Immature natural killer cell (primary cell): ENCODE measurements around the gene MXD1. TPM values are rescaled to one million over a fixed set of nuclear protein-coding genes. Genes with fewer than 3 reads are reported as not detected.

Experiments used
- DNase-seq, 3 donors: peaks; one replicate each; pipeline ENCODE4 v3.0.0; 2022; ENCODE audit warnings: mixed read lengths in 1 of 3
- H3K27ac Mint-ChIP-seq, 6 donors: one replicate each; pipeline ENCODE4 v1.8.0; 2020; ENCODE audit warnings: mixed read lengths in 6 of 6, mild to moderate bottlenecking in 5 of 6, inconsistent platforms in 4 of 6, moderate library complexity in 3 of 6
- H3K27me3 Mint-ChIP-seq, 3 donors: one replicate each; pipeline ENCODE4 v1.8.0; 2020 to 2021; ENCODE audit warnings: low read depth in 3 of 3, mild to moderate bottlenecking in 3 of 3, mixed read lengths in 3 of 3, moderate library complexity in 3 of 3, inconsistent platforms in 1 of 3
- H3K36me3 Mint-ChIP-seq, 3 donors: one replicate each; pipeline ENCODE4 v1.8.0; 2020; ENCODE audit warnings: mixed read lengths in 3 of 3, inconsistent platforms in 2 of 3, mild to moderate bottlenecking in 2 of 3
- H3K4me1 Mint-ChIP-seq, 2 donors: one replicate each; pipeline ENCODE4 v1.8.0; 2020; ENCODE audit warnings: inconsistent platforms in 2 of 2, mild to moderate bottlenecking in 2 of 2, mixed read lengths in 2 of 2, moderate library complexity in 1 of 2
- H3K4me3 Mint-ChIP-seq, 5 donors: one replicate each; pipeline ENCODE4 v1.8.0; 2020; ENCODE audit warnings: mild to moderate bottlenecking in 5 of 5, mixed read lengths in 5 of 5, inconsistent platforms in 3 of 5, moderate library complexity in 3 of 5
- H3K9me3 Mint-ChIP-seq, 6 donors: one replicate each; pipeline ENCODE4 v1.8.0; 2020; ENCODE audit warnings: mild to moderate bottlenecking in 6 of 6, mixed read lengths in 6 of 6, inconsistent platforms in 4 of 6, moderate library complexity in 3 of 6
- polyA plus RNA-seq, 3 donors: library from polyadenylated mRNA; unstranded; fragments of 300-500 nt; fragmentation: Illumina TruSeq; gene quantifications; one replicate each; pipeline ENCODE4 v1.2.3, GENCODE V29; 2021

MXD1 gene
- polyA plus RNA-seq, 3 donors from 2014 or later, result 10.6 to 22.9 (median 18.6) TPM

DNA sequence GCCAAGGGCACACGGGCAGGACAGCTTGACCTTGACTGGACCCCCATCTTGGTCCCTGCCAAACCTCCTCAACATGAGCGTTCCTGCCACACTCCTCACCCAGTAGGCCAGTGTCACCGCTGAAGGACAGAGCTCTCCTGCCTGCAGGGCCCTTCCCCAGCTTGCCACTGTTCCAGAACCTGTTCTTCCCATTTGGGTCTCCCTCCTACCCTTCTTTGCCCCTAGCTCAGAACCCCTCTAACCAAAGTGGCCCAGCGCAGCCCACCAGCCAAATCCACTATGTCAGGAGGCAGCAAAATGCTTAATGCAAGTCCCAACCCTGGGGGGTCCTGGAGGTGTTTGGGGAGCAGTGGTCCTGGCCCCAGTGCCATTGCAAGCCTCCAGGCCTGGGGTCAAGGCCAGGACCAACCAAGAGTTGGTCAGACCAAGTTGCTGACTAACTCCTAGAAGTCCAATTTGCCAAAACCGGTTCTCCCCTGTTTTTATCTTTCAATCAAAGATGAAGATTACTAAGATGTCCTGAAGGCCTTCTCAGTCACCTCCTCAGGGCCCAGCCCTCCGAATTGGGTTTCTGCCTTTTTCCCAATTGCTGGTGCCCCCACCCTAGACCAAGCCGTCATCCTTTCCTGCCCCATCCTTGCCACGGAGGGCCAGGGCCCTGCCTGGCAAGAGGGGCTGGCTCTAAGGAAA is 51.0 kb downstream of the MXD1 start:
- no peaks in the 10 kb centered on the region for H3K36me3 Mint-ChIP-seq
- H3K27ac Mint-ChIP-seq, result no peak overlapping the region
- no peak for DNase-seq
- H3K9me3 Mint-ChIP-seq, result no peaks in the 10 kb centered on the region
- H3K4me1 Mint-ChIP-seq, result no peaks in the 10 kb centered on the region
- H3K27me3 Mint-ChIP-seq, result peaks cover 1 to 8% (median 2%) of the 10 kb centered on the region in 3 donors
- H3K4me3 Mint-ChIP-seq, result no peak overlapping the region

- H3K4me3 Mint-ChIP-seq, result no peak overlapping the region
- H3K27me3 Mint-ChIP-seq, result peaks cover 1 to 8% (median 1%) of the 10 kb centered on the region in 3 donors
- peak overlapping the region in 2 of 6 donors; percentile 12 to 51 for H3K27ac Mint-ChIP-seq
- H3K36me3 Mint-ChIP-seq, result no peaks in the 10 kb centered on the region
- H3K9me3 Mint-ChIP-seq, result no peaks in the 10 kb centered on the region
- DNase-seq, result no peak
- no peaks in the 10 kb centered on the region for H3K4me1 Mint-ChIP-seq
Observed at GRCh38 chr2:69966496-69966895, 51.6 kb downstream of the MXD1 start.

- Mint-ChIP-seq H3K4me1 (peaks cover 5 to 10% of the 10 kb centered on the region in 2 donors), H3K9me3 (no peaks in the 10 kb centered on the region), H3K36me3 (peaks cover 0 to 3% (median 0%) of the 10 kb centered on the region in 3 donors), H3K27me3 (peaks cover 0 to 8% (median 1%) of the 10 kb centered on the region in 3 donors), H3K27ac (peak overlapping the region in 1 of 6 donors; percentile 68), H3K4me3 (no peak overlapping the region)
- no peak for DNase-seq
Observed at GRCh38 chr2:69968609-69969008, 53.7 kb downstream of the MXD1 start.

GRCh38 chr2:69969126-69969983 is 54.4 kb downstream of the MXD1 start:
- Mint-ChIP-seq H3K27me3 (peaks cover 0 to 8% (median 1%) of the 10 kb centered on the region in 3 donors), H3K4me1 (peaks cover 5 to 12% of the 10 kb centered on the region in 2 donors), H3K9me3 (no peaks in the 10 kb centered on the region), H3K4me3 (no peak overlapping the region), H3K27ac (peak overlapping the region in 2 of 6 donors; percentile 22 to 68), H3K36me3 (peaks cover 0 to 3% (median 0%) of the 10 kb centered on the region in 3 donors)
- DNase-seq, result no peak

DNA sequence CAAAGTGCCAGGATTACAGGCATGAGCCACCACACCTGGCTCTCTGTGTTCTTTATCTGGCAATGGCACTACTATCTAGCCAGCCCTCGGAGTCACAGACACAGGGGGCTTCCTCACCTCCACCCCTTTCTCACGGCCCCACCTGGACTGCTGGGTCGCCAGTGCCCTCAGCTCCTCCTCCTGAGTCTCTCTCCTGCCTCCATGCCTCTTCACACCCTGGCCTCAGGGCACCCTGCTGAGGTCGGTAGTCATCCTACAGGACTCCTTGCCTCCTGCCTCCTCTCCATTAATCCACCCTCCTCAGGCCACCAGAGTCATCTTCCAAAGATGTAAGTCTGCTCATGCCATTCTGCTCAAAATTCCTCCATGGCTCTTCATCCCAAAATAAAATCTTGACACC is 55.1 kb downstream of the MXD1 start:
- Mint-ChIP-seq H3K27ac (peak overlapping the region in 1 of 6 donors; percentile 70), H3K36me3 (peaks cover 0 to 3% (median 0%) of the 10 kb centered on the region in 3 donors), H3K27me3 (peaks cover 0 to 7% (median 1%) of the 10 kb centered on the region in 3 donors), H3K4me1 (peaks cover 10 to 18% of the 10 kb centered on the region in 2 donors), H3K4me3 (no peak overlapping the region), H3K9me3 (no peaks in the 10 kb centered on the region)
- DNase-seq, result no peak

- Mint-ChIP-seq H3K27me3 (peaks cover 0 to 4% (median 1%) of the 10 kb centered on the region in 3 donors), H3K4me1 (peaks cover 20 to 35% of the 10 kb centered on the region in 2 donors), H3K9me3 (no peaks in the 10 kb centered on the region), H3K4me3 (no peak overlapping the region), H3K27ac (peak overlapping the region in 3 of 6 donors; percentile 53 to 67 (median 59)), H3K36me3 (peaks cover 0 to 3% (median 0%) of the 10 kb centered on the region in 3 donors)
- no peak for DNase-seq
Observed at GRCh38 chr2:69972822-69973221, 57.9 kb downstream of the MXD1 start.

DNA sequence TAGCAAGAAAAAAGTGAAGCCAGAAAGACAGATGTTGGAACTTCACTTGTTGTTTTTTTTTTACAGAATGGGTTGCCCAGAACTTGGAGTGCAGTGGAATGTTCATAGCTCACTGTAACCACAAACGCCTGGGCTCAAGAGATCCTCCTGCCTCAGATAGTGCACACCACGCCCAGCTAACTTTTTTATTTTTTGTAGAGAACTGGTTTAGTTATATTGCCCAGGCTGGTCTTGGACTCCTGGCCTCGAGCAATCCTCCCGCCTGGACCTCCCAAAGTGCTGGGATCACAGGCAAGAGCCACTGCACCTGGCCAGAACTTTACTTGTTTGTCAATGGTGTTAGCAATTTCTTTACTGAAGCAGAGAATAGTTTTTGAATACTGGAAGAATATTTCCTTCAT is 58.4 kb downstream of the MXD1 start:
- peaks cover 20 to 35% of the 10 kb centered on the region in 2 donors for H3K4me1 Mint-ChIP-seq
- no peak overlapping the region for H3K4me3 Mint-ChIP-seq
- H3K9me3 Mint-ChIP-seq, result no peaks in the 10 kb centered on the region
- H3K36me3 Mint-ChIP-seq, result peaks cover 0 to 3% (median 0%) of the 10 kb centered on the region in 3 donors
- DNase-seq, result no peak
- peaks cover 0 to 4% (median 1%) of the 10 kb centered on the region in 3 donors for H3K27me3 Mint-ChIP-seq
- H3K27ac Mint-ChIP-seq, result peak overlapping the region in 3 of 6 donors; percentile 12 to 66 (median 53)

- H3K4me3 Mint-ChIP-seq, result peak overlapping the region in 1 of 5 donors; percentile 24
- peak in 1 of 3 donors; percentile 6 for DNase-seq
- no peaks in the 10 kb centered on the region for H3K27me3 Mint-ChIP-seq
- peak overlapping the region in 3 of 6 donors; percentile 66 to 72 (median 68) for H3K27ac Mint-ChIP-seq
- peaks cover 20 to 35% of the 10 kb centered on the region in 2 donors for H3K4me1 Mint-ChIP-seq
- no peaks in the 10 kb centered on the region for H3K9me3 Mint-ChIP-seq
- H3K36me3 Mint-ChIP-seq, result peaks cover 0 to 3% (median 0%) of the 10 kb centered on the region in 3 donors
Observed at GRCh38 chr2:69975136-69975852, 60.4 kb downstream of the MXD1 start.

DNA sequence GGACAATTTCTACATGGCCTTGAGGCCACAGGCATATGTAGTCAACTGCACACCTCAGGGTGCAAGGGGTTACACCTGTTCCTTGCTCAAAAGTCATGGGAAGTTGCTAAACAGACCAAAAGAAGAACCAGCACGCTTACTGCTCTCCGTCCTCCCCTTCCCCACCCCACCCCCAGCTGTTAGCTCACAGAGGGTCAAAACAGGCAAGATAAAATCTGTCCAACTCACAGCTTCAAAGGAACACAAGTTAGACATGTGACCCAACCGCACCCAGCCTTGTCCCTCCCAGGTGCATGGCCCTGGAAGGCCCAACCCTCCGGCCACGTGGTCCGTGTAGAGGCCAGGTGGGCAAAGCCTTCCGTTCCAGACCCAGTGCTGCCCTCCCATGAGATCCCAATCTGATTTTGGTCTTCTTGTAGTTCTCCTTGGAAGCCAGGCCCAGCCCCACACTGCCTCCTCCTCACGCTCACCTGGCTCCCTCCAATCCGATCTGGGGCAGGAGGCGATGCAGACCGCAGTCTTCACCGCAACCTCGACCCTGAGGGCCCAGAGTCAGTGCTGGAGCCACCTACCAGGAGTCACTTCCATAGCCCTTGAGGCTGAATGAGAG is 61.0 kb downstream of the MXD1 start:
- Mint-ChIP-seq H3K9me3 (no peaks in the 10 kb centered on the region), H3K27ac (peak overlapping the region in 2 of 6 donors; percentile 66 to 68), H3K4me1 (peaks cover 20 to 35% of the 10 kb centered on the region in 2 donors), H3K27me3 (no peaks in the 10 kb centered on the region), H3K36me3 (peaks cover 0 to 3% (median 0%) of the 10 kb centered on the region in 3 donors), H3K4me3 (no peak overlapping the region)
- DNase-seq, result no peak

DNA sequence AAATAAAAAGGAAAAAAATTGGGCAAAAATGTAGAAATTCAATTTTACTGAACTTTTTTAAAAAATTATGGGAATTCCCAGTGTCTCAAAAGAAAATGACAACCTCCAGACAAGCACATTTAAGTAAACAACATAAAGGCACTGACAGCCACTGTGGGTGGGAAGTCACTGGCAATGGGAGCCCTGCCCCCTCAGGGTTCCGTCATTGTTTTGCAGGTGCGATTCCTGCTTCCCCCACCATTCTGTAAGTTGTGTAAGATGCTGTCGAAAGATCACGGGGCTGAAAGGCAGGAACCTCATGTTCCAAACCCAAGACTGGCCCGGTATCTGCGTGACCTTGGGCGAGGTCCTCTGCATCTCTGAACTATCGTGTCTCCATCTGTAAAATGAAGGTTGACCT is 62.3 kb downstream of the MXD1 start:
- Mint-ChIP-seq H3K27me3 (no peaks in the 10 kb centered on the region), H3K36me3 (peaks cover 0 to 3% (median 0%) of the 10 kb centered on the region in 3 donors), H3K9me3 (no peaks in the 10 kb centered on the region), H3K4me3 (no peak overlapping the region), H3K4me1 (peaks cover 20 to 35% of the 10 kb centered on the region in 2 donors), H3K27ac (no peak overlapping the region)
- DNase-seq, result no peak

DNA sequence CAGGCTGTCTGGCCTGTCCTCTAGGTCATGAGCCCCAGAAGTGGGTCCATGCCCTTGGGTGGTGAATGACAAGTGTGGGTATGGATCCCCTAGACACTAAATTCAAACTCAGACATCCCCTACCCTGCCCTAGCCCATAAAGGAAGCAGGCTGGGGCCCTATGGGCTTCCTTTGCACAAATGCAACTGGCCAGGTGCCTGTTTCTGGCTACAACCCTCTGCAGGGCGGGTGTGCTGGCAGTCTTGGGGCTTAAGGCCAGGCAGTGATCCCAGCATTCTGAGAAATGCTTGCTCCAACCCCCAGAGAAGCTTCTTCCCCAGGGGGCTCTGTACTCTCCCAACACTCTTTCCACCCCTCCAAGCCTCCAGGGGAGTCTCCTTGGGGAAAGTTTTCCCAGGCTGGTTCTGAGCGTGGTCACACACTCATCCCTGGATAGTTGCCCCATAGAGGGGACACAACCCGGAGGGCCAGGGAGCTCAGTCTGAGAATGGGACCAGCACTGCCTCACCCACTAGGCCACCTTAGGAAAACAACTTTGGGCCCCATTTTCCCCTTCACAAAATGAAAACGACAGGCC is 63.1 kb downstream of the MXD1 start:
- Mint-ChIP-seq H3K4me3 (no peak overlapping the region), H3K36me3 (no peaks in the 10 kb centered on the region), H3K27ac (no peak overlapping the region), H3K27me3 (no peaks in the 10 kb centered on the region), H3K9me3 (no peaks in the 10 kb centered on the region), H3K4me1 (peaks cover 20 to 31% of the 10 kb centered on the region in 2 donors)
- no peak for DNase-seq

GRCh38 chr2:69979902-69980807 is 65.2 kb downstream of the MXD1 start:
- no peaks in the 10 kb centered on the region for H3K27me3 Mint-ChIP-seq
- peaks cover 0 to 1% (median 0%) of the 10 kb centered on the region in 3 donors for H3K36me3 Mint-ChIP-seq
- no peak overlapping the region for H3K27ac Mint-ChIP-seq

More at GRCh38 chr2:69979902-69980807, 65.2 kb downstream of the MXD1 start:
- peaks cover 11 to 17% of the 10 kb centered on the region in 2 donors for H3K4me1 Mint-ChIP-seq
- no peak overlapping the region for H3K4me3 Mint-ChIP-seq
- DNase-seq, result no peak
- no peaks in the 10 kb centered on the region for H3K9me3 Mint-ChIP-seq
